EH (cell line): ENCODE measurements around the gene ARHGEF37.
"Not testable (repeated sequence)": the region's sequence is repeated elsewhere in the genome, so short reads cannot be mapped to it uniquely, and the experiment has no call there.

ENCODE experiments used
- DNase-seq: peaks from one replicate; pipeline ENCODE4 v3.0.0-alpha.2; 2015; ENCODE audit warnings: low read depth

Gene ARHGEF37

GRCh38 chr5:149648464-149649393, 67.4 kb downstream of the ARHGEF37 start:
- not testable (repeated sequence) for DNase-seq

- DNase-seq = not testable (repeated sequence)
Observed at GRCh38 chr5:149649730-149650129, 68.4 kb downstream of the ARHGEF37 start.

GRCh38 chr5:149651686-149652085, 70.4 kb downstream of the ARHGEF37 start:
- DNase-seq = no peak

GRCh38 chr5:149652697-149653096, 71.4 kb downstream of the ARHGEF37 start:
- no peak for DNase-seq

GRCh38 chr5:149654231-149654630, 72.9 kb downstream of the ARHGEF37 start:
- DNase-seq = no peak

- no peak for DNase-seq
Observed at GRCh38 chr5:149654883-149655505, 73.7 kb downstream of the ARHGEF37 start.

- DNase-seq = peak; percentile 25
Observed at GRCh38 chr5:149656576-149657182, 75.4 kb downstream of the ARHGEF37 start.

- DNase-seq = no peak
Observed at GRCh38 chr5:149657324-149657723, 76.0 kb downstream of the ARHGEF37 start.

GRCh38 chr5:149658299-149658698, 77.0 kb downstream of the ARHGEF37 start:
- DNase-seq = no peak

GRCh38 chr5:149664083-149664482, 82.8 kb downstream of the ARHGEF37 start:
- no peak for DNase-seq

- no peak for DNase-seq
Observed at GRCh38 chr5:149664666-149665415, 83.5 kb downstream of the ARHGEF37 start.

- no peak for DNase-seq
Observed at GRCh38 chr5:149665416-149666175, 84.3 kb downstream of the ARHGEF37 start.

GRCh38 chr5:149666212-149666852, 85.0 kb downstream of the ARHGEF37 start:
- DNase-seq = peak; percentile 58

GRCh38 chr5:149667084-149667828, 86.0 kb downstream of the ARHGEF37 start:
- peak; percentile 32 for DNase-seq

- DNase-seq = no peak
Observed at GRCh38 chr5:149667829-149668330, 86.6 kb downstream of the ARHGEF37 start.

- not testable (repeated sequence) for DNase-seq
Observed at GRCh38 chr5:149669273-149669672, 88.0 kb downstream of the ARHGEF37 start.

- no peak for DNase-seq
Observed at GRCh38 chr5:149671544-149671943, 90.2 kb downstream of the ARHGEF37 start.

- no peak for DNase-seq
Observed at GRCh38 chr5:149672701-149673476, 91.6 kb downstream of the ARHGEF37 start.

- no peak for DNase-seq
Observed at GRCh38 chr5:149674686-149675085, 93.4 kb downstream of the ARHGEF37 start.
